GM12875 (cell line): ENCODE data around the gene PLVAP.

Source experiments
- H3K4me3 ChIP-seq: one replicate; pipeline ENCODE4 v1.5.1; 2011; ENCODE audit warnings: low read depth, low read length, control low read depth
- CTCF ChIP-seq: IDR thresholded peaks from 2 replicates; pipeline ENCODE4 v1.5.1; 2011; ENCODE audit warnings: low read depth, mild to moderate bottlenecking, control low read depth, inconsistent platforms, low read length, moderate library complexity, borderline replicate concordance; ENCODE audit not compliant: insufficient read depth

The PLVAP gene

GRCh38 chr19:17346109-17346671 is 31.0 kb downstream of the PLVAP start:
- H3K4me3 ChIP-seq, result no peak overlapping the region
- peak; percentile 96 for TF ChIP-seq CTCF

GRCh38 chr19:17341845-17342244 is 35.3 kb downstream of the PLVAP start:
- H3K4me3 ChIP-seq, result no peak overlapping the region
- TF ChIP-seq CTCF, result no peak

DNA sequence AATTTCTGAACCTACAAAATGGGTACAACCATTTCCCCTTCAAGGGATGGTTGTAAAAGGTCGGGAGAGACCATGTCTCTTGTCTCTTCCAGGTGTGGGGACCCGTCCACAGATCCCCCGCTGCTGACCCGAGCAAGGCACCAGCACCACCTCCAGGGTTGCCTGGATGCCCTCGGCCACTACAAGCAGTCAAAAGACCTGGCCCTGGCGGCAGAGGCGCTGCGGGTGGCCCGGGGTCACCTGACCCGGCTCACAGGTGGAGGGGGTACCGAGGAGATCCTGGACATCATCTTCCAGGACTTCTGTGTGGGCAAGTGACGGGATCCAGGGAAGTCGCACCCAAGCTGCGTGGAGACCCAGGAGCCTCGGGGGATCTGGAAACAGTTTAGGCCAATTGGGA is 35.8 kb downstream of the PLVAP start:
- no peak for TF ChIP-seq CTCF
- no peak overlapping the region for H3K4me3 ChIP-seq

- no peak overlapping the region for H3K4me3 ChIP-seq
- TF ChIP-seq CTCF, result no peak
These were observed 36.2 kb downstream of the PLVAP start for GRCh38 chr19:17340871-17341357.

DNA sequence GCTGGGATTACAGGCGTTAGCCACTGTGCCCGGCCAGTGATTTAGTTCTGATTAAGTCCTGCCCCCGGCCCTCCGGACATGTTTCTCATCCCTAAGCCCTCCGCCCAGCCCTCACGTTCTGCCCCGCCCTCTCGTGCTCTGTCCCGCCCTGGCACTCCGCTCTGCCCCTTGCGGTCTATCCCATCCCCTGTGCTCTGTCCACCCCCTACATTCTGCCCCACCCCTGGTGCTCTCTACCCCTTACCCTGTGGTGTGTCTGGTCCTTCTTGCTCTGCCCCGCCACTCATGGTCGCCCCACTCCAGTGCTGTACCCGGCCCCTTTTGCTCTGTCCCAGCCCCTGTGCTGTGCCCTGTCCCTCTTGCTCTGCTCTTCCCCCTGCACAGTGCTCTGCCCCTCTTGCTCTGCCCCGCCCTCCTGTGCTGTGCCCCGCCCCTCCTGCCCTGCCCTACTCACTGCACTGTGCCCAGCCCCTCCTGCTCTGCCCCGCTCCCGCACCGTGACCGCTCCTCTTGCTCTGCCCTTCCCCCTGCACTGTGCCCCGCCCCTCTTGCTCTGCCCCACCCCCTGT is 36.8 kb downstream of the PLVAP start:
- no peak overlapping the region for H3K4me3 ChIP-seq

GRCh38 chr19:17339088-17339741 is 37.9 kb downstream of the PLVAP start:
- H3K4me3 ChIP-seq, result no peak overlapping the region
- TF ChIP-seq CTCF, result no peak

More for the DNA sequence above, 36.8 kb downstream of the PLVAP start:
- no peak for TF ChIP-seq CTCF

DNA sequence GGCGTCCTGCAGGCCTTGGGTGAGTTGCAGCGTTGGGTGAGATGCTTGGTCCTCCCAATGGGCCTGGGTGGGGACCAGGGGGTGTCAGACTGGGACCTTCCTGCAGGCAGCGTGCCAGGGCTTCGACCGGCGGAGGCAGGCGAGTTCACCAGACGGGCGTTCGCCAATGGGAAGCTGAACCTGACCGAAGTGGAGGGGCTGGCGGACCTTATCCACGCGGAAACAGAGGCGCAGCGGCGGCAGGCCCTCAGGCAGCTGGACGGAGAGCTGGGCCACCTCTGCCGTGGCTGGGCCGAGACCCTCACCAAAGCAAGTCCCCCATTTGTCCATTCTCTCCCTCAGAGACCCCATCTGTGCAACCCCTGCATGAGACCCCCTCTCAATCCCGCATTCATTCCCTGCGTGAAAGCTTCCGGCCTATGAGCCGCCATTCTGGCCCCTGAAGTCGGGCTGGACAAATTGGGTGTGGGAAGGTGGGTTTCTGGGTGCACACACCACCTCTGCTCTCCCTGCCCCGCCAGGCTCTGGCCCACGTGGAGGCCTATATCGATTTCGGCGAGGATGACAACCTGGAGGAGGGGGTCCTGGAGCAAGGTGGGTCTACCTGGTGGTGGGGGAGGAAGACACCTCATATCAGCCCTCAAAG is 38.6 kb downstream of the PLVAP start:
- TF ChIP-seq CTCF, result no peak
- H3K4me3 ChIP-seq, result peak overlapping the region; percentile 78
